ENCODE measurements around the gene ITGB7. TPM values are rescaled to one million over a fixed set of nuclear protein-coding genes. Genes with fewer than 3 reads are reported as not detected.
A peak's percentile ranks its signal among the peaks of the same experiment; 100 is the strongest.

The ITGB7 gene
- total RNA-seq, 1 experiment from 2014 or later = 1.9 TPM

- H3F3A ChIP-seq (ENCODE audit: low read length, unreplicated experiment) = peaks cover 12% of the 10 kb centered on the region
- ChIA-PET POLR2A (ENCODE audit: unreplicated experiment) (no interaction called here), CTCF (no interaction called here)
- H2AFZ ChIP-seq (ENCODE audit: low read length) = no peak overlapping the region
- H3K27ac ChIP-seq (ENCODE audit: low read length) = no peak overlapping the region
- DNase-seq (no peak), ATAC-seq (no peak)
- no peaks in the 10 kb centered on the region for H3K27me3 ChIP-seq (ENCODE audit: low read length)
- TF ChIP-seq, protein P1, sequence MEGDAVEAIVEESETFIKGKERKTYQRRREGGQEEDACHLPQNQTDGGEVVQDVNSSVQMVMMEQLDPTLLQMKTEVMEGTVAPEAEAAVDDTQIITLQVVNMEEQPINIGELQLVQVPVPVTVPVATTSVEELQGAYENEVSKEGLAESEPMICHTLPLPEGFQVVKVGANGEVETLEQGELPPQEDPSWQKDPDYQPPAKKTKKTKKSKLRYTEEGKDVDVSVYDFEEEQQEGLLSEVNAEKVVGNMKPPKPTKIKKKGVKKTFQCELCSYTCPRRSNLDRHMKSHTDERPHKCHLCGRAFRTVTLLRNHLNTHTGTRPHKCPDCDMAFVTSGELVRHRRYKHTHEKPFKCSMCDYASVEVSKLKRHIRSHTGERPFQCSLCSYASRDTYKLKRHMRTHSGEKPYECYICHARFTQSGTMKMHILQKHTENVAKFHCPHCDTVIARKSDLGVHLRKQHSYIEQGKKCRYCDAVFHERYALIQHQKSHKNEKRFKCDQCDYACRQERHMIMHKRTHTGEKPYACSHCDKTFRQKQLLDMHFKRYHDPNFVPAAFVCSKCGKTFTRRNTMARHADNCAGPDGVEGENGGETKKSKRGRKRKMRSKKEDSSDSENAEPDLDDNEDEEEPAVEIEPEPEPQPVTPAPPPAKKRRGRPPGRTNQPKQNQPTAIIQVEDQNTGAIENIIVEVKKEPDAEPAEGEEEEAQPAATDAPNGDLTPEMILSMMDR (conservative IDR thresholded peaks at IDR 0.05; ENCODE audit: low read depth, low read length) = no peak
- TF ChIP-seq EZH2 (IDR thresholded peaks at IDR 0.05; ENCODE audit: low read length, unreplicated experiment) (no peak), EZH2phosphoT487 (IDR thresholded peaks at IDR 0.05; ENCODE audit: borderline replicate concordance, low read length) (no peak)
- H3K4me3 ChIP-seq (ENCODE audit: low read length) = no peak overlapping the region
- intact Hi-C loops (cut with micrococcal nuclease) = loop anchor here (10.0 kb wide), 1 partner anchor 112 kb away; no protein-coding TSS in a partner anchor
- no TSS peak for BruUV-seq (replicated peaks)
- peaks cover 18% of the 10 kb centered on the region for H3K79me2 ChIP-seq (ENCODE audit: low read length)
- H3K4me2 ChIP-seq (ENCODE audit: low read length) = no peak overlapping the region
- H4K20me1 ChIP-seq (ENCODE audit: low read length) = no peaks in the 10 kb centered on the region
- H3K36me3 ChIP-seq (ENCODE audit: low read depth, low read length) = no peaks in the 10 kb centered on the region
- no peaks in the 10 kb centered on the region for H3K9me3 ChIP-seq (ENCODE audit: low read length)
- H3K9me2 ChIP-seq (replicated peaks; ENCODE audit: low read length) = no peaks in the 10 kb centered on the region
- H3K4me1 ChIP-seq (ENCODE audit: insufficient read depth, low read length) = peaks cover 52% of the 10 kb centered on the region
- H3K9ac ChIP-seq (ENCODE audit: low read length) = no peak overlapping the region
These were observed 30.3 kb downstream of the ITGB7 start for GRCh38 chr12:53176750-53177149.

- TF ChIP-seq, protein P1 (conservative IDR thresholded peaks at IDR 0.05; ENCODE audit: low read depth, low read length) = peak; percentile 58
- TF ChIP-seq EZH2 (IDR thresholded peaks at IDR 0.05; ENCODE audit: low read length, unreplicated experiment) = no peak
- BruUV-seq (replicated peaks) = no TSS peak
- H3K27ac ChIP-seq (ENCODE audit: low read length) = no peak overlapping the region
- ChIA-PET POLR2A (ENCODE audit: unreplicated experiment) (no interaction called here), CTCF (no interaction called here)
- peak; percentile 63 for ATAC-seq
- no peaks in the 10 kb centered on the region for H4K20me1 ChIP-seq (ENCODE audit: low read length)
- H3K36me3 ChIP-seq (ENCODE audit: low read depth, low read length) = no peaks in the 10 kb centered on the region
- no peak overlapping the region for H3K4me3 ChIP-seq (ENCODE audit: low read length)
- H3K4me1 ChIP-seq (ENCODE audit: insufficient read depth, low read length) = peaks cover 51% of the 10 kb centered on the region
- no peaks in the 10 kb centered on the region for H3K27me3 ChIP-seq (ENCODE audit: low read length)
- intact Hi-C loops (cut with micrococcal nuclease) = loop anchor here (10.0 kb wide), 1 partner anchor 110 kb away; no protein-coding TSS in a partner anchor
- DNase-seq = peak; percentile 67
- no peaks in the 10 kb centered on the region for H3K9me3 ChIP-seq (ENCODE audit: low read length)
- no peak overlapping the region for H3K9ac ChIP-seq (ENCODE audit: low read length)
- peaks cover 10% of the 10 kb centered on the region for H3K79me2 ChIP-seq (ENCODE audit: low read length)
- peaks cover 7% of the 10 kb centered on the region for H3F3A ChIP-seq (ENCODE audit: low read length, unreplicated experiment)
- peak overlapping the region; percentile 2; the same call in 1 of the 2 replicates for H3K4me2 ChIP-seq (ENCODE audit: low read length)
- no peaks in the 10 kb centered on the region for H3K9me2 ChIP-seq (replicated peaks; ENCODE audit: low read length)
- H2AFZ ChIP-seq (ENCODE audit: low read length) = no peak overlapping the region
These were observed 32.1 kb downstream of the ITGB7 start for GRCh38 chr12:53174881-53175491.

GRCh38 chr12:53173085-53173715 is 33.9 kb downstream of the ITGB7 start:
- Histone ChIP-seq H3F3A (ENCODE audit: low read length, unreplicated experiment) (peaks cover 7% of the 10 kb centered on the region), H3K9me2 (replicated peaks; ENCODE audit: low read length) (no peaks in the 10 kb centered on the region), H3K4me1 (ENCODE audit: insufficient read depth, low read length) (peaks cover 41% of the 10 kb centered on the region), H3K9me3 (ENCODE audit: low read length) (no peaks in the 10 kb centered on the region), H3K27ac (ENCODE audit: low read length) (peak overlapping the region; percentile 36), H3K4me2 (ENCODE audit: low read length) (peak overlapping the region; percentile 50), H2AFZ (ENCODE audit: low read length) (peak overlapping the region; percentile 71), H3K79me2 (ENCODE audit: low read length) (no peaks in the 10 kb centered on the region), H3K27me3 (ENCODE audit: low read length) (no peaks in the 10 kb centered on the region), H3K9ac (ENCODE audit: low read length) (no peak overlapping the region), H3K4me3 (ENCODE audit: low read length) (no peak overlapping the region), H3K36me3 (ENCODE audit: low read depth, low read length) (no peaks in the 10 kb centered on the region), H4K20me1 (ENCODE audit: low read length) (no peaks in the 10 kb centered on the region)
- DNase-seq (peak; percentile 68), ATAC-seq (peak; percentile 86)
- intact Hi-C loops (cut with micrococcal nuclease) = loop anchor here (10.0 kb wide), 1 partner anchor 108 kb away; no protein-coding TSS in a partner anchor
- ChIA-PET CTCF (interaction anchor here (1.0 kb wide), 1 partner anchor 107 kb away, joined by 3 read pairs; no protein-coding TSS in a partner anchor), POLR2A (ENCODE audit: unreplicated experiment) (interaction anchor here (0.6 kb wide), 1 partner anchor 89 kb away, joined by 3 read pairs; no protein-coding TSS in a partner anchor)
- TF ChIP-seq EZH2phosphoT487 (IDR thresholded peaks at IDR 0.05; ENCODE audit: borderline replicate concordance, low read length) = no peak
- TF ChIP-seq EZH2 (IDR thresholded peaks at IDR 0.05; ENCODE audit: low read length, unreplicated experiment) = no peak
- TF ChIP-seq, protein P1 (conservative IDR thresholded peaks at IDR 0.05; ENCODE audit: low read depth, low read length) = no peak
- no TSS peak for BruUV-seq (replicated peaks)
